OCI-LY7 (cell line): ENCODE data around the gene KRTAP5-3. TPM values are rescaled to one million over a fixed set of nuclear protein-coding genes. Genes with fewer than 3 reads are reported as not detected.

Experiments
- Bru-seq: library from RNA; stranded (reverse); fragments of 400-500 nt; gene quantifications from one replicate; lab custom pipeline; 2021; lab: Mats Ljungman, UMichigan
- BruChase-seq, 2 experiments: library from RNA; stranded (reverse); fragments of 400-500 nt; gene quantifications; one replicate each; lab custom pipeline; 2021; lab: Mats Ljungman, UMichigan
- BruUV-seq: library from RNA; stranded (reverse); fragments of 400-500 nt; replicated peaks from 2 replicates; lab custom pipeline; 2021; lab: Mats Ljungman, UMichigan
- CTCF ChIA-PET: fragments of 300-600 bp; sonication (Branson Sonifier 250); formaldehyde crosslinking; loops from one replicate; lab custom pipeline; 2022; ENCODE audit warnings: antibody characterized with exemption; ENCODE audit not compliant: unreplicated experiment; lab: Charles Lee
- POLR2A ChIA-PET: fragments of 300-600 bp; sonication (Branson Sonifier 250); formaldehyde crosslinking; loops from one replicate; lab custom pipeline; 2022; ENCODE audit warnings: antibody characterized with exemption; lab: Charles Lee
- DNase-seq: peaks from one replicate; pipeline ENCODE4 v3.0.0-alpha.2; 2015; ENCODE audit warnings: low spot score
- H2AFZ ChIP-seq: fragments of 200-600 bp; sonication (generic), shearing (Covaris generic); 2 replicates; pipeline ENCODE4 v1.6.1; 2014; ENCODE audit warnings: mild to moderate bottlenecking, antibody characterized with exemption, low read length, moderate library complexity
- H3K27ac ChIP-seq: fragments of 200-600 bp; sonication (generic); 2 replicates; pipeline ENCODE4 v1.5.1; 2014; ENCODE audit warnings: mixed run types, low read depth, mild to moderate bottlenecking, moderate library complexity, low read length, inconsistent platforms; ENCODE audit not compliant: poor library complexity, severe bottlenecking
- H3K36me3 ChIP-seq: fragments of 200-600 bp; sonication (generic); 2 replicates; pipeline ENCODE4 v1.6.1; 2014; ENCODE audit warnings: mild to moderate bottlenecking, antibody characterized with exemption, low read length, moderate library complexity, mixed read lengths; ENCODE audit not compliant: insufficient read depth
- H3K4me1 ChIP-seq: fragments of 200-600 bp; sonication (generic); 2 replicates; pipeline ENCODE4 v1.5.1; 2014; ENCODE audit warnings: mild to moderate bottlenecking, low read length; ENCODE audit not compliant: insufficient read depth, poor library complexity, severe bottlenecking
- H3K4me2 ChIP-seq: fragments of 200-600 bp; sonication (generic); 2 replicates; pipeline ENCODE4 v1.6.1; 2014; ENCODE audit warnings: mild to moderate bottlenecking, low read length
- H3K4me3 ChIP-seq: fragments of 200-600 bp; sonication (generic); 2 replicates; pipeline ENCODE4 v1.5.1; 2014; ENCODE audit warnings: mild to moderate bottlenecking, low read depth, low read length; ENCODE audit not compliant: poor library complexity, severe bottlenecking
- H3K79me2 ChIP-seq: fragments of 200-600 bp; sonication (generic); 2 replicates; pipeline ENCODE4 v1.6.1; 2016; ENCODE audit warnings: low read depth, mild to moderate bottlenecking, low read length, moderate library complexity, mixed read lengths; ENCODE audit not compliant: insufficient read depth
- H3K9me2 ChIP-seq: fragments of 200-600 bp; sonication (generic); 2 replicates; pipeline ENCODE4 v1.6.1; 2016; ENCODE audit warnings: mild to moderate bottlenecking, low read length, mixed read lengths; ENCODE audit not compliant: insufficient read depth
- H3K9me3 ChIP-seq: fragments of 200-600 bp; sonication (generic); 2 replicates; pipeline ENCODE4 v1.6.1; 2014; ENCODE audit warnings: mild to moderate bottlenecking, mixed run types, low read length, mixed read lengths
- H4K20me1 ChIP-seq: fragments of 200-600 bp; sonication (generic); 2 replicates; pipeline ENCODE4 v1.6.1; 2014; ENCODE audit warnings: mild to moderate bottlenecking, antibody characterized with exemption, low read length, moderate library complexity, mixed read lengths; ENCODE audit not compliant: insufficient read depth
- CTCF ChIP-seq: fragments of 200-600 bp; sonication (generic); conservative IDR thresholded peaks from 2 replicates; pipeline ENCODE4 v1.5.1; 2014; ENCODE audit warnings: mild to moderate bottlenecking, antibody characterized with exemption, low read length, moderate library complexity, mixed read lengths
- EZH2phosphoT487 ChIP-seq: fragments of 200-600 bp; sonication (generic); IDR thresholded peaks from 2 replicates; pipeline ENCODE4 v1.6.1; 2018; ENCODE audit warnings: low read depth, borderline replicate concordance, mild to moderate bottlenecking, mixed run types, antibody characterized with exemption, low read length, moderate library complexity, mixed read lengths
- intact Hi-C: fragments of 100-400 bp; cut with micrococcal nuclease; formaldehyde crosslinking; loops from one replicate; pipeline ENCODE4 v1.10.0; 2022; ENCODE audit not compliant: unreplicated experiment
- long read RNA-seq: library from polyadenylated mRNA; stranded (forward); transcript quantifications from one replicate; pipeline ENCODE4 v2.0.0, GENCODE V29; 2022
- total RNA-seq, 2 experiments: library from RNA; depleted of rRNA in 1 of 2; stranded (reverse); fragments of >200 nt in 1 of 2; shearing (Covaris generic) in 1 of 2; gene quantifications; 2 replicates each; pipeline ENCODE4 v1.2.3, GENCODE V29; 2014 to 2022

The KRTAP5-3 gene
- total RNA-seq (2014; rRNA removed; shearing (Covaris generic)): not detected in 2 replicates
- total RNA-seq (2022): not detected in 2 replicates
- Bru-seq, nascent RNA: not detected
- not detected for BruChase-seq, experiment 1, labeled RNA remaining after a 6-hour chase
- not detected for BruChase-seq, experiment 2, labeled RNA remaining after a 2-hour chase
- long read RNA-seq: 0 reads

GRCh38 chr11:1608363-1608762, at the start of gene KRTAP5-3:
KRTAP5-3 (minus strand) TSS chr11:1608463; CDS start chr11:1608385, 78 bp downstream.
- BruUV-seq: no TSS peak
- H2AFZ ChIP-seq: no peak within 1 kb of the TSS
- H3K4me3 ChIP-seq: no peak within 1 kb of the TSS
- intact Hi-C loops: no loop called here
- H3K4me1 ChIP-seq: no peaks in the 10 kb centered on the region
- no peaks in the 10 kb centered on the region for H3K9me2 ChIP-seq
- CTCF ChIA-PET: no interaction called here
- H3K27ac ChIP-seq: no peak within 1 kb of the TSS
- TF ChIP-seq EZH2phosphoT487 (no peak), CTCF (no peak)
- no peaks in the 10 kb centered on the region for H3K36me3 ChIP-seq
- H3K79me2 ChIP-seq: no peaks in the 10 kb centered on the region
- POLR2A ChIA-PET: no interaction called here
- H3K9me3 ChIP-seq: no peaks in the 10 kb centered on the region
- H3K4me2 ChIP-seq: no peak within 1 kb of the TSS
- no peak for DNase-seq
- H4K20me1 ChIP-seq: no peaks in the 10 kb centered on the region

- Histone ChIP-seq H3K4me2 (no peak overlapping the region), H3K79me2 (no peaks in the 10 kb centered on the region), H3K27ac (no peak overlapping the region), H2AFZ (no peak overlapping the region), H3K36me3 (no peaks in the 10 kb centered on the region), H3K9me3 (no peaks in the 10 kb centered on the region), H3K4me1 (no peaks in the 10 kb centered on the region), H4K20me1 (no peaks in the 10 kb centered on the region), H3K4me3 (no peak overlapping the region), H3K9me2 (no peaks in the 10 kb centered on the region)
- POLR2A ChIA-PET: no interaction called here
- no peak for DNase-seq
- intact Hi-C loops: loop anchor here (10.0 kb wide), 1 partner anchor 498 kb away; no protein-coding TSS in a partner anchor
- TF ChIP-seq EZH2phosphoT487: no peak
- TF ChIP-seq CTCF: no peak
- CTCF ChIA-PET: no interaction called here
- no TSS peak for BruUV-seq
These were observed 48.4 kb upstream of the KRTAP5-3 start for GRCh38 chr11:1656670-1657069.

- Histone ChIP-seq H3K4me2 (no peak overlapping the region), H3K4me3 (no peak overlapping the region), H3K79me2 (no peaks in the 10 kb centered on the region), H3K9me2 (no peaks in the 10 kb centered on the region), H2AFZ (no peak overlapping the region), H3K4me1 (no peaks in the 10 kb centered on the region), H3K27ac (no peak overlapping the region), H4K20me1 (no peaks in the 10 kb centered on the region), H3K9me3 (no peaks in the 10 kb centered on the region), H3K36me3 (no peaks in the 10 kb centered on the region)
- ChIA-PET POLR2A (no interaction called here), CTCF (no interaction called here)
- TF ChIP-seq CTCF (no peak), EZH2phosphoT487 (no peak)
- no TSS peak for BruUV-seq
- intact Hi-C loops: loop anchor here (10.0 kb wide), 1 partner anchor 499 kb away; no protein-coding TSS in a partner anchor
- no peak for DNase-seq
These were observed 47.8 kb upstream of the KRTAP5-3 start for GRCh38 chr11:1656061-1656441.
